ENCODE results near the gene MAD1L1. TPM values are rescaled to one million over a fixed set of nuclear protein-coding genes. Genes with fewer than 3 reads are reported as not detected.

The MAD1L1 gene
- total and polyA plus RNA-seq, 4 donors = 12.8 to 20.7 (median 16.5) TPM

- DNase-seq (ENCODE audit: low spot score) = no peak
- H3K9ac ChIP-seq (ENCODE audit: low read depth in 1 of 2, low read length in 2 of 2) = no peak overlapping the region
- no peak overlapping the region for H3K27ac ChIP-seq (ENCODE audit: low read depth in 1 of 2, low read length in 2 of 2)
- H3K36me3 ChIP-seq (ENCODE audit: control insufficient read depth in 4 of 4, insufficient read depth in 3 of 4, low read depth in 1 of 4, low read length in 3 of 4) = no peaks in the 10 kb centered on the region
- no peaks in the 10 kb centered on the region for H3K9me3 ChIP-seq (ENCODE audit: control insufficient read depth in 4 of 4, low read length in 3 of 4)
- peaks cover 0 to 10% (median 9%) of the 10 kb centered on the region in 4 donors for H3K4me1 ChIP-seq (ENCODE audit: control insufficient read depth in 4 of 4, insufficient read depth in 4 of 4, low read length in 3 of 4)
- no peak for TF ChIP-seq RXRA (IDR thresholded peaks at IDR 0.05)
- TF ChIP-seq MAX (IDR thresholded peaks at IDR 0.05) = no peak
- TF ChIP-seq YY1 (IDR thresholded peaks at IDR 0.05) = no peak
- TF ChIP-seq, protein P1, sequence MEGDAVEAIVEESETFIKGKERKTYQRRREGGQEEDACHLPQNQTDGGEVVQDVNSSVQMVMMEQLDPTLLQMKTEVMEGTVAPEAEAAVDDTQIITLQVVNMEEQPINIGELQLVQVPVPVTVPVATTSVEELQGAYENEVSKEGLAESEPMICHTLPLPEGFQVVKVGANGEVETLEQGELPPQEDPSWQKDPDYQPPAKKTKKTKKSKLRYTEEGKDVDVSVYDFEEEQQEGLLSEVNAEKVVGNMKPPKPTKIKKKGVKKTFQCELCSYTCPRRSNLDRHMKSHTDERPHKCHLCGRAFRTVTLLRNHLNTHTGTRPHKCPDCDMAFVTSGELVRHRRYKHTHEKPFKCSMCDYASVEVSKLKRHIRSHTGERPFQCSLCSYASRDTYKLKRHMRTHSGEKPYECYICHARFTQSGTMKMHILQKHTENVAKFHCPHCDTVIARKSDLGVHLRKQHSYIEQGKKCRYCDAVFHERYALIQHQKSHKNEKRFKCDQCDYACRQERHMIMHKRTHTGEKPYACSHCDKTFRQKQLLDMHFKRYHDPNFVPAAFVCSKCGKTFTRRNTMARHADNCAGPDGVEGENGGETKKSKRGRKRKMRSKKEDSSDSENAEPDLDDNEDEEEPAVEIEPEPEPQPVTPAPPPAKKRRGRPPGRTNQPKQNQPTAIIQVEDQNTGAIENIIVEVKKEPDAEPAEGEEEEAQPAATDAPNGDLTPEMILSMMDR (IDR thresholded peaks at IDR 0.05; ENCODE audit: low read depth, low read length, missing input control) = no peak
- no peak for TF ChIP-seq EGR1 (IDR thresholded peaks at IDR 0.05; ENCODE audit: low read depth in 2 of 2)
- TF ChIP-seq GABPA (IDR thresholded peaks at IDR 0.05 in 1 of 2, conservative IDR thresholded peaks at IDR 0.05 in 1 of 2) = no peak
- no peak overlapping the region for H3K4me3 ChIP-seq (ENCODE audit: low read depth in 1 of 3, low read length in 3 of 3)
- 85% methylated on average over 27 of the region's 27 CpGs for WGBS
- no peaks in the 10 kb centered on the region for H3K27me3 ChIP-seq (ENCODE audit: control insufficient read depth in 4 of 4, insufficient read depth in 4 of 4, low read length in 3 of 4)
Measured at GRCh38 chr7:1993776-1994740, 238.7 kb downstream of the MAD1L1 start.

DNA sequence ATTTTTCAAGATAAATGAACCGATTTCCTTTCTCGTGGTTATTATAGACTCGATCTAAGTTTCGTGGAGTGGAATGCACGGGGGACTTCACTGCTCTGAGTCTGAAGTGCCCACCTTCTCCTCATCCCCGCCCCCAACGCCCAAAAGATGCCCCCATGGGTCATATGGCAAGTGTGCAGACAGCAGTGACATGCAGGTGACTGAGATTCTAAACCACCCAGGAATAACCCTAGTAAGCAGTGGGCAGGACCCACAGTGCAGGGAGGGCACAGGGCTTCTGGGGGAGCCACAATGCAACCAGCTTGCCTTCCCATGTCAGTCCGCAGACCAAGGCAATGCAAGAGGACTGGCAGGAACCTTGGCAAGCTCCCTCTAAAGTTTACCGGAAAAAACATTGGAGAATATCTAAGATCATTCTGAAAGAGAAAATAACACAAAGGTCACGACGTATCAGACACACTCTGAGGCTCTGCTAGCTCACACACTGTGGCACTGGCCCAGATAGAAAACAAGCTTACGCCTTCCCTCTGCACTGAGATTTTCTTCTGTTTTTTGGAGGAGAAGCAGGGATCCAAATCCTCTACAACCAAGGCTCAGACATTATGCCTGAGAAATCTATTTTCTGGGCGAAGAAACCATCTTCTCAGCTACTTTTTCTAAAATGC is 239.6 kb downstream of the MAD1L1 start:
- WGBS = 72% methylated on average over 13 of the region's 13 CpGs
- Histone ChIP-seq H3K9me3 (ENCODE audit: control insufficient read depth in 4 of 4, low read length in 3 of 4) (no peaks in the 10 kb centered on the region), H3K27ac (ENCODE audit: low read depth in 1 of 2, low read length in 2 of 2) (no peak overlapping the region), H3K4me3 (ENCODE audit: low read depth in 1 of 3, low read length in 3 of 3) (no peak overlapping the region), H3K4me1 (ENCODE audit: control insufficient read depth in 4 of 4, insufficient read depth in 4 of 4, low read length in 3 of 4) (peaks cover 0 to 10% (median 9%) of the 10 kb centered on the region in 4 donors), H3K27me3 (ENCODE audit: control insufficient read depth in 4 of 4, insufficient read depth in 4 of 4, low read length in 3 of 4) (no peaks in the 10 kb centered on the region), H3K9ac (ENCODE audit: low read depth in 1 of 2, low read length in 2 of 2) (no peak overlapping the region), H3K36me3 (ENCODE audit: control insufficient read depth in 4 of 4, insufficient read depth in 3 of 4, low read depth in 1 of 4, low read length in 3 of 4) (no peaks in the 10 kb centered on the region)
- no peak for TF ChIP-seq HNF4G (IDR thresholded peaks at IDR 0.05)
- TF ChIP-seq, protein P2, sequence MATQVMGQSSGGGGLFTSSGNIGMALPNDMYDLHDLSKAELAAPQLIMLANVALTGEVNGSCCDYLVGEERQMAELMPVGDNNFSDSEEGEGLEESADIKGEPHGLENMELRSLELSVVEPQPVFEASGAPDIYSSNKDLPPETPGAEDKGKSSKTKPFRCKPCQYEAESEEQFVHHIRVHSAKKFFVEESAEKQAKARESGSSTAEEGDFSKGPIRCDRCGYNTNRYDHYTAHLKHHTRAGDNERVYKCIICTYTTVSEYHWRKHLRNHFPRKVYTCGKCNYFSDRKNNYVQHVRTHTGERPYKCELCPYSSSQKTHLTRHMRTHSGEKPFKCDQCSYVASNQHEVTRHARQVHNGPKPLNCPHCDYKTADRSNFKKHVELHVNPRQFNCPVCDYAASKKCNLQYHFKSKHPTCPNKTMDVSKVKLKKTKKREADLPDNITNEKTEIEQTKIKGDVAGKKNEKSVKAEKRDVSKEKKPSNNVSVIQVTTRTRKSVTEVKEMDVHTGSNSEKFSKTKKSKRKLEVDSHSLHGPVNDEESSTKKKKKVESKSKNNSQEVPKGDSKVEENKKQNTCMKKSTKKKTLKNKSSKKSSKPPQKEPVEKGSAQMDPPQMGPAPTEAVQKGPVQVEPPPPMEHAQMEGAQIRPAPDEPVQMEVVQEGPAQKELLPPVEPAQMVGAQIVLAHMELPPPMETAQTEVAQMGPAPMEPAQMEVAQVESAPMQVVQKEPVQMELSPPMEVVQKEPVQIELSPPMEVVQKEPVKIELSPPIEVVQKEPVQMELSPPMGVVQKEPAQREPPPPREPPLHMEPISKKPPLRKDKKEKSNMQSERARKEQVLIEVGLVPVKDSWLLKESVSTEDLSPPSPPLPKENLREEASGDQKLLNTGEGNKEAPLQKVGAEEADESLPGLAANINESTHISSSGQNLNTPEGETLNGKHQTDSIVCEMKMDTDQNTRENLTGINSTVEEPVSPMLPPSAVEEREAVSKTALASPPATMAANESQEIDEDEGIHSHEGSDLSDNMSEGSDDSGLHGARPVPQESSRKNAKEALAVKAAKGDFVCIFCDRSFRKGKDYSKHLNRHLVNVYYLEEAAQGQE (IDR thresholded peaks at IDR 0.05) = no peak
- no peak for TF ChIP-seq NR2F2 (IDR thresholded peaks at IDR 0.05)
- no peak for TF ChIP-seq RXRA (IDR thresholded peaks at IDR 0.05)
- TF ChIP-seq ATF3 (IDR thresholded peaks at IDR 0.05) = no peak
- no peak for TF ChIP-seq MAX (IDR thresholded peaks at IDR 0.05)
- TF ChIP-seq, protein P1 (IDR thresholded peaks at IDR 0.05; ENCODE audit: low read depth, low read length, missing input control) = no peak
- no peak for TF ChIP-seq RAD21 (IDR thresholded peaks at IDR 0.05)
- TF ChIP-seq FOXA2 (IDR thresholded peaks at IDR 0.05) = no peak
- TF ChIP-seq TAF1 (conservative IDR thresholded peaks at IDR 0.05) = no peak
- TF ChIP-seq YY1 (IDR thresholded peaks at IDR 0.05) = no peak
- TF ChIP-seq FOXA1 (IDR thresholded peaks at IDR 0.05) = no peak
- TF ChIP-seq GABPA (IDR thresholded peaks at IDR 0.05 in 1 of 2, conservative IDR thresholded peaks at IDR 0.05 in 1 of 2) = no peak
- no peak for DNase-seq (ENCODE audit: low spot score)
